Measurements from ENCODE around the gene LHFPL6.
A peak's percentile ranks its signal among the peaks of the same experiment; 100 is the strongest.

LHFPL6 gene

DNA sequence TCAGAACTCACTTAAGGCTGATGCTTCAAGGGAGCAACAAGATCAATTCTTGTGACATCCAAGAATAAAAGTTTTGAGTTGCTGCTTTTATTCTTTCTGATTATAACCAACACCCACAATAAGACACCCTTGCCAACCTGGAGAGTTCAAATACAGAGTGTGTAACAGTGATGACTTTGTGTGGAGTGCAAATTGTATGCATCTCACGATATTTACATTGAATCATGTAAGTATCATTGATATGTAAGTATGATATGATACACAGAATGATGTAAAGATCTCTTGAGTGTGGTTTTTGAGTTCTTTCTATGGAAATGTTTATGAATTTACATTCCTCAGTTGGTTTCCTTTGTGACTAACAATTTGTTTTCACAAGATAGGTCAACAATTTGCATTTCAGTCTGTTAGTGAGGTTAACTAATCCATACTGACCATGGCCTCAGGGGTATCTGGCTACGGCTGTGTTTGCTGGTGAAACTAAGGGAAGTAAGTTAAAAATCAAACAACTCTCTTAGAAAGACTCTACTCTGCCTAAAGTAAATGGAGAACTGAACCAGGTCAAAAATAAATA lies 12.4 kb downstream of the LHFPL6 start:
- DNase-seq (ENCODE audit: low read depth, low spot score) = no peak

DNA sequence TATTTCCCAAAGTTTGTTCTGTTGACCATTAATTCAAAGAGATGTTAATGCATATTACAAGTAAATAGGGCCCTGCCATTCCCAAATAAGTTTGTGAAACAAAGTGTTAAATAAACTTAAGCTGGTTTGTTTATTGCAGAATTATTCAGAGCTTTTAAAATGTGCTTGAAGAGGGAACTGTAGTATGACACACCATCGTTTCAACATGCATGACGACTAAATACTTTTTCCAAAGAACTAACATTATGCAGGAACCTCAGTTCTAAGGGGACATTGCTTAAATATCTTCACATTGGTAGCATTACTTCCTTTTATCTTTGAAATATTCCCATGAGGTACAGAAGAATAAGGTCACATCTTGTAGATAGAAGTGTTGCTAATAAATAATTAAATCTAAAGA lies 14.6 kb downstream of the LHFPL6 start:
- no peak for DNase-seq (ENCODE audit: low read depth, low spot score)

DNA sequence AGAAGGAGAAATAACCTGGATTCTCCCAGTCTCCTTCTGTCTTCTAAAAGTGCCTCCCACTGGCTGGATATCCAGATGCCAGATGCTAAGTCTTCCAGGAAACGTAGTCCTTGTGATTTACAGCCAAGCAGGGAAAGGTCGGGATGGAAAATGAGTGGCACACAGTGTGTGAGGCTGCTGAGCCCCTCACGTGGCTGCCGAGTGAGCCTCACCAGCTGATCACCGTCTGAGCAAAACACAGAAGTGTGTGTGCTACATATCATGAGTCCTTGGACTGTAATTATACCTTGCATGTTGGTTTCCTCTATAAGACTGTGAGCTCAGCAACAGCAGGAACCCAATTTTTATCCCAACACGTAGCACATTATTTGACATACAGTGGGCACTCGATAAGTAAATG lies 15.1 kb downstream of the LHFPL6 start:
- DNase-seq (ENCODE audit: low read depth, low spot score) = no peak

DNA sequence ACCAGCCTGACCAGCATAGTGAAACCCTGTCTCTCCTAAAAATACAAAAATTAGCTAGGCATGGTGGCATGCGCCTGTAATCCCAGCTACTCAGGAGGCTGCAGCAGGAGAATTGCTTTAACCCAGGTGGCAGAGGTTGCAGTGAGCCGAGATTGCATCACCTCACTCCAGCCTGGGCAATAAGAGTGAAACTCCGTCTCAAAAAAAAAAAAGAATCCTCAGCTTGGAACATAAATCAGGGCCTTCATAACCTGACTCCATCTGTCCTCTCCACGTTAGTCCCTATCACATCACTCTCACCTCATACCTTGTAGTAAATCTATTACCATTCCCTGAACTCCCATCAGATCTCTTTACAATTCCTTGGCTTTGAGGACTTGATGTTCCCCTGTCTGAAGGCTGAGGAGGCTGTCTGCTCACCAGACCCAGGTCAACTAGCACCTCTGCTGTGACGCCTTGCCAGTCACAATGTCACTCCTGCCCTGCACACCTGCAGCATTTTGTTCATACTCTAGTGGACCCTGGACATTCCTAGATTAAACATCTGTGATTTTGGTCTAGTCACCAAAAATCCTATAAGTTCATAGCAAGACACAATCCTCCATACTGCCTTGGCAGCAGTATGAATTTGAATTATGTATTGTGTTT lies 15.9 kb downstream of the LHFPL6 start:
- no peak for DNase-seq (ENCODE audit: low read depth, low spot score)

DNA sequence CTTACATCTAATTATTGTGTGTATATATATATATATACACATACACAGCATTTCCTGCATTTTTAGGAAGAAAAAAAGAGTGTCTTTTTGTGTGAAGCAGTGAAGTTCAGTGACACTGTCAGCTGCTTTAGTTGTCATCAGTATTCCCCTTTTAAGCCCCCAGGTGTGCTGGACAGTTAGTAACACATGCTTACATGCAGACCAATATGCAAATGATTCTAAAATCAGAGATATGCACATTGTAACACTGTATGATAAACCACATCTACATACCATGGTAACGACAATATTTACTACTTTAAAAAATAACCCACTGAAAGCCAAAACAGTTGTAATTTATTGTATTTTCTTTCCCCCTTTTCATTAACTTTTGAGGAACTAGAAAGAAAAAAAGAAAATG lies 16.8 kb downstream of the LHFPL6 start:
- no peak for DNase-seq (ENCODE audit: low read depth, low spot score)

DNA sequence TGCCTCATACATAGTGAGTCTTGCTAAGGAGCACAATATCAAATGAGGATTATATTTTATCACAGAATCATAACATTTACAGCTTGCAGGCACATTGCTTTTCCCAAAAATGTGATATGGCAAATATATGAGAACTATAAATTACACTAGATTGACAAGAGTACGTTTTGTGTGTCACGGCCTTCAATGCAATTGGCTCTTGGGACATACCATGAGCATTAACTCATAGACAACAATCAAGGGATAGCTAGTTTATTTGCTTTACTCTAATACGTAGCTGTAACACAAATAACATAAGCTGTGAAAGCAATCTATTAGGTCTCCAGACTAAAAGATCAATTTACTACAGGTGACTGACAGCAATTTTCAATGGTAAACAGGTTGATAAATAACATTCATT lies 17.8 kb downstream of the LHFPL6 start:
- no peak for DNase-seq (ENCODE audit: low read depth, low spot score)

DNA sequence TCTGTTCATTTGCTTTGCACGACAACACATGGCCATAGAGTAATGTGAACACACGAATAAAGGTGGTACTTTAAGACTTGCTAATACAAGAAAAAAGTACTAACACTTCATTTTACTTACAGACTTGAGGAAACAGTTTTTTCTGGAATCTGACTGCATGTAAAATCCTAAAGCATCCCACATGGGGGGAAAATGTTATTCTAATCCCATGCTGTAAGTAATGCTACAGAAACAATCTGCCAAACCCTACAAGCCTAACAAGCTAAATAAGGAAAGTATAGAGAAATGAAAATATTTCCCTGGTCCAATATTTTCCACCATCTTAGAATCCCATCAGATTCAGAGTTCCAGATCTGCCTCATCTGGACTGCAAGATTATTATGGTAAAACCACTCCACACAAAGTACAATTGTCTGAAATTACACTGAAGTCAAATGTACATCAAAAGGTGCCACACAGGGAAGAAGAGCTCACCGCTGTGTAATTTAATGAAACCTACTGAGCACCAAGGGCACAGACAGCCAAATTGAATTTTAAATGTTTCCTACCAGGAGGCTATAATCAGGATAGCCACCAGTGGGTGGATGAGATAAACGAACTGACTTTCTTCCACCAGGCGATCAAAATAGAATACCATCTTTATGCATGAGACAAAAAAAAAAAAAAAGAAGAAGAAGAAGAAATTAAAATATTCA lies 22.0 kb downstream of the LHFPL6 start:
- DNase-seq (ENCODE audit: low read depth, low spot score) = no peak

DNA sequence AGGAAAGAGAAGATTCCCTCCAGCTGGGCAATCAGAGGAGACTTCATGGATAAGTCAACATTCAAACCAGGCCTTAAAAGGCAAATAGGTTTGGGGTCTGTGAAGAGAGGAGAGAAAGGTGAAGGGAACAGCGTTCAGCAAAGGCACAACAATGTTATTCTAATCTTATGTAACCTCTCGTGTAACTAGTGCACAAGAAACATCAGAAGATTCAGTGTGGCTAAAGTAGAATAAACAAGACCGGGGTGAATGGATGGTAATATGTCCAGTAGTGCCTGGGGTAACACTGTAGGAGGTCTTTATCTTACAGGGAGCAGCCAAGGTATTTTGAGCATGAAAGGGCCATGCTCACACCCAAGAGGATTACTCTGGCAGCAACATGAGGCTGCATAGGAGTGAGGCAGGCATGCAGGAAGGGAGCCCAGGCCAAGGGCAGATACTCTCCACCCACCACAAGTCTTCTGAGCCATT lies 24.1 kb downstream of the LHFPL6 start:
- DNase-seq (ENCODE audit: low read depth, low spot score) = peak; percentile 42

DNA sequence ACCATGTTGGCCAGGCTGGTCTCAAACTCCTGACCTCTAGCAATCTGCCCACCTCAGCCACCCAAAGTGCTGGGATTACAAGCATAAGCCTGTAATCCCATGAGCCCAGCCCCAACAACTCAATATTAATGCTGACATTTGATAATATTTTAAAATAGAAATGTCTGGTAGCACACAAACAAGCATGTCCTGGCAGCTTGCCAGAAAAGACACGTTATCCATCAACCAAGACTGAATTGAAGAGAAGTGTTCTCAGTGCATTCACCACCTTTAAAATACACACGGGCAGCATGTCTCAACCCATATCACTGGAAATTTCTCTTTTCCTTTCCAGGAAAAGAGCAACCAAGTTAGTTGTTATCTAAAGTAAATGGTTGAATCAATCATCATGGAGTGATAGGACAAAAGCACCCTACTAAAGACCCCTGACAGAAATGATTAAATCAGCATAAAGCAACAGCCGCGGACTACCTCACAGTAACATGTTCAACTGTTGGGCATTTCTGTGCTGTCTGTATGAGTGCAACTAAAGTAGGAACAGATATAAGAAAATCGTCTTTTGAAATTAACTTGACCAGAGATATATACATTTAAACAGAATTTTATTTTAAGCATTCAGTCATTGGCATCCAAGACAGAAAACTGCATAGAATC lies 25.0 kb downstream of the LHFPL6 start:
- DNase-seq (ENCODE audit: low read depth, low spot score) = no peak

DNA sequence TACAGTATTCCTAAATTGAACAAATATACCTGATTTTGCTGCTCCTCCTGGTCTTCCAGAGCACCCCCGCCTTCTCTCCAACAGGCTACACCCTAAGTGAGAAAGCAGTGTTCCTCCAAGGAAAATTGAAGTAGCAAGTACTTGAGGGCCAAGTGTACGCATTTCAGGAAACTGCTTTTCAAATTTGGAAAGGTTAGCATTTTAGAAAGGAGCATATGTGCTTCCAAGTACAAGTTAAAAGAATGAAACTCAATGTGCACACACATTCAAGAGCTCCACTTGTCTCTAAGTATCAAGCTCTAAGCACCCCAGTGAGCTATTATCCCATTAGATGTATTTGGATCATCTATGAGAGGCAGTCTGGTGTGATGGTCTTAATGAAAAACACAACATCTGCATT lies 25.8 kb downstream of the LHFPL6 start:
- no peak for DNase-seq (ENCODE audit: low read depth, low spot score)

DNA sequence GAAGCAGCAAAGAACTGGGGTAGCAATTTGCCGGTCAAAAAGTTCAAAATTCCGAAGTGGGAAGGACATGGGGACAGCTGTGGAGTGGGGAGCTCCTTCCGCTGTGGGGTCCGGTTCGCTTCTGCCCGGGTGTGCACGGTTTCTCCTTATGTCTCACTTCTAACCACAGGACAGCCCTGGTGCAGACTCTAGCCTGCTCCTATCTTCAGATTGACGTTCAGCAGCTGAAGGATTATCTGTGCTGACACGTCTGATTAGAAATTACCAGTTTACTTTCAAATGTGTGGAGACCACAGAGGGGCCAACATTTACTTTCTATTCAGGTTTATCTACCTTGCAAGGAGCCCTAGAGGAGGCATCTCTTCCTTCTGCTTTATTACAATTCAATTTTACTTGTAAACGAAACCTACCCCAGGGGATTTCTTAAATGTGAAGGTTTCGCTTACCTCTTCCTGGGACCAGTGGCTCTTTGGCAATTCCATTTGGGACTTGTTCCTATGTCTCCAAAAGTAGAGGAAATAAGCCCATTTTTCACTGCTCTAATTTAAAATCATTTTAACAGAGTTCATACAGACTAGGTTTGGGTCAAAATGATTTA lies 27.3 kb downstream of the LHFPL6 start:
- DNase-seq (ENCODE audit: low read depth, low spot score) = no peak

DNA sequence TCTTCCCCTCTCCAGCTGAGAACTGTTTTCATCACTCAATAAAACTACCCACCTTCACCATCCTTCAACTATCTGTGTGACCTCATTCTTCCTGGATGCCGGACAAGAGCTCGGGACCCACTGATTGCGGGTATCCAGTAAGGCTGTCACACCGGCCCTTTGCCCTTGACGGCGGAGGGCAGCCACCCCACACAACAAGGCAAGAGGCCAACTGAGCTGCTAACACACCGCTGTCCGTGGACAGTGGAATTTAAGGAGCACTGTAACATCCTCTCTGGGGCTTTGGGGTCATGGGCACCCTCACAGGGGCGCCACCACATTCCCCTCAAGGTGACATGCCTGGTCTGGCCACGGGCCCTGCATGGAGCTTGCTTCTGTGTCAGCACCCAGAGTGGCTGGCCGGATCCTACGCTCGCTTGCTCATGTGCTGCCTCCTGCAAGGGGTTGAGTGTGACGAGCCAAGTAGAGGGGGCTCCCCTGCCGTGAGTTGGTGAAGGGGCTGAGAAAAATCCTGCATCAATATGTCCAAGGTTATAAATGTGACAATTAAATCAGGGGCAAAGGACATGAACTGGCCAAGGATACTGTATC lies 31.4 kb downstream of the LHFPL6 start:
- DNase-seq (ENCODE audit: low read depth, low spot score) = no peak

DNA sequence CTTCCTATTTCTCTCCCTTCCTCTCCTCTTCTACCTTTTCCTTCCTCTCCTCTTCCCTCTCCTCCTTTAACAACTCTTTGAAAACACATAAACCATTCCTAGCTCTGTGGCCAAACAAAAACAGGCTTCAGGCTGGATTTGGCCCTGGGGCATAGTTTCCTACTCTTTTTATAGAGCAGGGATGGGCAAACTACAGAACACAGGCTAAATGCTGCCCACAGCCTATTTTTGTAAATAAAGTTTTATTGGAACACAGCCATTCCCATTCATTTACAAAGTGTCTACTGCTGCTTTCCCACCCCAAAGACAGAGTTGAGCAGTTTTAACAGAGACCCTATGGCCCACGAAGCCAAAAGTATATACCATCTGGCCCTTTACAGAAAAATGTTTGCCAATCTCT lies 35.4 kb downstream of the LHFPL6 start:
- DNase-seq (ENCODE audit: low read depth, low spot score) = peak; percentile 68

DNA sequence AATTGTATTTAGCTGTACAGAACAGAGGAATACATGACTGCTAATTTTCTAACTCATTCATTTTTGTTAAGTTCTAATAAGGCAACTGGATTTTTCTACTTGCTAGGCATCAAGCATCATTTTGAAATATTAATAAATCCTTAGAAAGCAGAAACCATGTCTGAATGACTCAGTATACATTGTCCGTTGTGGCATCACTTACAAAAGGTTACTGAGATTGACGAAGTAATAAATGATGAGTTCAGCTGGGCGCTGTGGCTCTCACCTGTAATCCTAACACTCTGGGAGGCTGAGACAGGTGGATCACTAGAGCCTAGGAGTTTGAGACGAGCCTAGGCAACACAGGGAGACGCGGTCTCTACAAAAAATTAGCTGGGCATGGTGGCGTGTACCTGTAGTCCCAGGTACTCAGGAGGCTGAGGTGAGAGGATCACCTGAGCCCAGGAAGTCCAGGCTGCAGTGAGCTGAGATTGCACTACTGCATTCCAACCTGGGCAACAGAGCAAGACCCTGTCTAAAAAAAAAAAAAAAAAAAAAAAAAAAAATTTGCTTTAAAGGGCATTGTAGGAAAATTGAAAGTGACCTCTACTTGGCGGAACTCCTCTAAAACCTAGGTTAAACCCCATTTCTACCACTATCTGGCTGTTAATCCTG lies 36.6 kb downstream of the LHFPL6 start:
- no peak for DNase-seq (ENCODE audit: low read depth, low spot score)

DNA sequence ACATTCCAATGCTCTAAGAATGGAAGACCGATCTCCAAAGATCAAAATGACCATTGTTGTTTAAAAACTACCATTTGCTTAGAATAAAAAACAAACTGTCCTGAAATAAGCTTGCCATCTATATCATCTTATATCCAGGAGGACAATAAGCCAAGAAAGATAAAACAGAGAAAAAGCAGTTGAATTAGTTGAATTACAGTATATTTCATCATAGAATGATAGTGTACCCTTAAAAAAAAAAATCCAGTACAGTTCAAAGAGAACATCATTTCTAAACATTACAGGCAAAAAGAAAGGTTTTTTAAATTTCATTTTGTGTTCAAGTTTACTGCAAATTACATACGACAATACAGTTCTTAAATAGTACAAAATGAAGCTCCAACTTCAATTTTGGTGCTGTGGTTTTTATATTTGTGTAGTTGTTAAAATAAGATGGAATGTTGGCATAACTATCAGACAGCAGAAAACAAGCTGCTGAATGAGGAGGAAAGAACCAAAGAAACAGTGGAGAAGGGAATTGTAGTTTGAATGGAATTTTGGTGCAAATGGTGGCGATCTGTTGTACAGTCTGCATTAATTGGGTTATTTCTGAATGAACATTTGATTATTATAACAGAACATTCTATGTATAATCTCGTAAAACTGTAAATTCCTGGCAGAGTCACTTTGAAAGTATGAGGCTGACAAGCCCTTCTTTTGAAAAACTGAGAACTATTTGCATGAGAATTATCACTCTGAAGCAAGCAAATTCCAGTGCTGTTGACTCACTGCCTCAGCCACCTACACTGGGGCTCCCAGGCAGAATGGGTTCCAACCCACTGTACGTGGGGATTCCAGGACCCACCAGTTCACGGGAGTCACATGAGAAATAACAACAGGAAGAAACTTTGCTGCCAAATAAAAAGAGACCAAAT lies 37.7 kb downstream of the LHFPL6 start:
- DNase-seq (ENCODE audit: low read depth, low spot score) = peak; percentile 73

DNA sequence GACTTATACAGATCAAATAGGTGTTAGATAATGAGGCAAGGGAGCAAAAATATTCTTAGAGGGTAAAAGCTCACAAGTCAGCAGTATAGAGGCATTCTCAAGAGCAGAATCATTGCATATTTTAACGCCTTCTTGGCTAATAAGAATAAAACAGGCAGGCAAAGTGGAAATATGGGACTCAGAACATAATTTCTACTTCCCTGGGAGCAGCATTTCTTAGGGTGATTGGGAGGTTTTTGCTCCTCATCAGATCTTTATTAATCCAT lies 39.6 kb downstream of the LHFPL6 start:
- no peak for DNase-seq (ENCODE audit: low read depth, low spot score)

DNA sequence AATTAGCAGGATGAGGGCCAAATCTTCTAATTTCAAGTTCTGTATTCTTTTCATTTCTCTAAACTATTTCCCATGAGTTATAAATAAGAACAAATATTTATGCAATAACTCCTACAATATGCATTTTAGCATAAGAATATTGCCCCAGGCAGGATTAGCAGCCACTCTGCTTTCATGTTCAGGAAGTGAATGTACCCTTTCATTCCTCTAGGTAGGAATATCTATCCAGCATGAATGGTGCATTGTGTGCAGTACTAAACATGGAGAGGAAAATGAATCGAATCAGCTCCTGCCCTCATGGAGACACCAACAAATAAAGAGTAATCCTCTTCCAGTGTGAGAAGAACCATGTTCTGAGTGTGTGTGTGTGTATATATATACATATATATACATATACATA lies 41.0 kb downstream of the LHFPL6 start:
- no peak for DNase-seq (ENCODE audit: low read depth, low spot score)

DNA sequence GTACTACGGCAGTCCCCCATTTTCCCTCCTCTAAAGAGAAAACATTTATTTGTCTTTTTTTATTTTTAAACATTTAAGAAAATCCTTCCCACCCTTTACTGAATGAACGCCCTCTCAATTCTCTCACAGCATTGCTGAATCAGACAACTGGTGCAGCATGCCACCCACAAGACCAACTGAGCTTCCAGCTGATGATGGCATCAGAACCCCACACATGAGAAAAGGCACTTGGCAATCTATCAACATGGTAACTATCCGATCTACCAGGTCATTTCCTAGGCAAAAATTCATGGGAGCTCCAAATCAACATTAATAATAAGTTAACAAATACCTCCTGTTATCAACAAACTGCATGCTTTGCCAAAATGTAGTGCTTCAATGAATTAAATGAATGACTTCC lies 43.1 kb downstream of the LHFPL6 start:
- DNase-seq (ENCODE audit: low read depth, low spot score) = no peak

DNA sequence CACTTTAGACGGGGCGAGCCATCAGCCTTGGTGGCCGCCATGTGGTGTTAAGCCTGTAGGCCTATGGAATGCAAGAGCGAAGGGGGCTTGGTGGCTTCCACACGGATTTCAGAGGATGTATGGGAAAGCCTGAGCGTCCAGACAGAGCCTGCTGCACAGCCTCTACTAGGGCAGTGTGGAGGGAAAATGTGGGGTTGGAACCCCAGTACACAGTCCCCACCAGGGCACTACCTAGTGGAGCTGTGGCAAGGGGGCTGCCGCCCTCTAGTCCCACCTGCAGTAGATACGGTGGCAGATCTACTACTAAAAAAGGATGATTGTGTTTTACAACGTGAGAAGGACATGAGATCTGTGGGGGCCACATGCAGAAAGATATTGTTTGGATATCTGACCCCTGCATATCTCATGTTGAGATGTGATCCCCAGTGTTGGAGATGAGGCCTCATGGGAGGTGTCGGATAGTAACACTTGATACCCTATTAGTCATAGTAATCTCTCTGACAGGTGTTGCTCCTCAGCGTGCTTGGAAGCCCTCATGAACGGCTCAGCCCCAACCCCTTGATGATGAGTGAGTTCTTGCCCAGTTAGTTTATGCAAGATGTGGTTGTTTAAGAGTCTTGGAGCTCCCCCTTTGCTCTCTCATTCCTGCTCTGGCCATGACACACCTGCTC lies 45.6 kb downstream of the LHFPL6 start:
- no peak for DNase-seq (ENCODE audit: low read depth, low spot score)

DNA sequence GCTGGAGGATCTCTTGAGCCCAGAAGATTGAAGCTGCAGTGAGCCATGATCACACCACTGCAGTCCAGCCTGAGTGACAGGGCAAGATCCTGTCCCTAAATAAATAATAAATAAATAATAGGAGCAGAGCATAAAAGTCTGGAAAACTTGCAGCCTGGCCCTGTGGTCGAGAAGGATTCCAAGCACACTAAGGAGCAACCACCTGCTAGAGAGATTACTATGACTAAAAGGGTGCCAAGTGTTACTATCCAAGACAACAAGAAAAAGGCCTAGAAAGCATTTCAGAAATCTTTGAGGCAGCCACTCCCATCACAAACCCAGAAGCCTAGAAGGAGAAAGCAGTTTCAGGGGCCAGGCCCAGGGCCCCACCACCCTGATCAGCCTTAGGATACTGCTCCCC lies 46.1 kb downstream of the LHFPL6 start:
- no peak for DNase-seq (ENCODE audit: low read depth, low spot score)
